Stimulated activated CD4-positive, alpha-beta T cell treated with anti-CD3 and anti-CD28 coated beads, Interleukin-15, amount 100 ng/mL, for 48 hours (primary cell): Measurements from ENCODE around the gene ITGAX.

ENCODE experiments used
- DNase-seq, 2 donors: peaks; one replicate each; pipeline ENCODE4 v3.0.0-alpha.2; 2020; ENCODE audit warnings: low read depth in 2 of 2

ITGAX gene

DNA sequence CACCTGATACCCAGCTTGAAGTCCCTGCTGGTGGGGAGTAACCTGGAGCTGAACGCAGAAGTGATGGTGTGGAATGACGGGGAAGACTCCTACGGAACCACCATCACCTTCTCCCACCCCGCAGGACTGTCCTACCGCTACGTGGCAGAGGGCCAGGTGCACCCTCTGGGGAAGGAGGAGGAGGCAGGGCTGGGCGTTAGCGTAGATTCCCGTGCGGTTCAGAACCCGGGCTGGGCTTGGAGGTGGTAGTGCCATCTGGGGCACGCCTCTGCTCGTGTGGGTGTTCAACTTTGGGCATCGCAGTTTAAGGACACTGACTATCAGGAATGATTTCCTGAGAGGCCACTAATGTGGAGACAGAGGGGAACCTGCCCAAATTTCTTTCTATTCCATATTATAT lies 18.3 kb downstream of the ITGAX start:
- no peak for DNase-seq

DNA sequence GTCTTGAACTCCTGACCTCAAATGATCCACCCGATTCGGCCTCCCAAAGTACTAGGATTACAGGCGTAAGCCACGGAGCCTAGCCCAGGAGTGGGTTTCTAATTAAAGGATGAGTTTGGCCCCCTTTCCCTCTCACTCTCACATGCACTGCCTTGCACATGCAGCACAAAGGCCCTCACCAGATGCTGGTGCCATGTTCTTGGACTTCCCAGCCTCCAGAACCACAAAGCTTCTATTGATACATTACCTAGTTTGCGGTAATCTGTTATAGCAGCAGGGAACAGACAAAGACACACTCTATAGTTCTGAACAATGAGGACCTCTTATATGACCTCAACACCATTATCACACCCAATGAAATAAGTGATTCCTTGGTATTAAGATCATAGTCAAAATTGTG lies 20.3 kb downstream of the ITGAX start:
- DNase-seq: no peak

DNA sequence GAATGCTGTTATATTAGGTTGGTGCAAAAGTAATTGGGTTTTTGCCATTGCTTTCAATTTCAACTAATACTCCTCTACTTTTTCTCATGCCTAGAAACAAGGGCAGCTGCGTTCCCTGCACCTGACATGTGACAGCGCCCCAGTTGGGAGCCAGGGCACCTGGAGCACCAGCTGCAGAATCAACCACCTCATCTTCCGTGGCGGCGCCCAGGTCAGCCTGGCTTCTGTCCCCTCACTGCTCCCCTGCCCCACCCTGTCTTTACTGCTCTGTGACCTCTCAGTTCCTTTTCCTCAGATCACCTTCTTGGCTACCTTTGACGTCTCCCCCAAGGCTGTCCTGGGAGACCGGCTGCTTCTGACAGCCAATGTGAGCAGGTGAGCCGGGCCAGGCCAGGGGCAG lies 21.7 kb downstream of the ITGAX start:
- DNase-seq: no peak

DNA sequence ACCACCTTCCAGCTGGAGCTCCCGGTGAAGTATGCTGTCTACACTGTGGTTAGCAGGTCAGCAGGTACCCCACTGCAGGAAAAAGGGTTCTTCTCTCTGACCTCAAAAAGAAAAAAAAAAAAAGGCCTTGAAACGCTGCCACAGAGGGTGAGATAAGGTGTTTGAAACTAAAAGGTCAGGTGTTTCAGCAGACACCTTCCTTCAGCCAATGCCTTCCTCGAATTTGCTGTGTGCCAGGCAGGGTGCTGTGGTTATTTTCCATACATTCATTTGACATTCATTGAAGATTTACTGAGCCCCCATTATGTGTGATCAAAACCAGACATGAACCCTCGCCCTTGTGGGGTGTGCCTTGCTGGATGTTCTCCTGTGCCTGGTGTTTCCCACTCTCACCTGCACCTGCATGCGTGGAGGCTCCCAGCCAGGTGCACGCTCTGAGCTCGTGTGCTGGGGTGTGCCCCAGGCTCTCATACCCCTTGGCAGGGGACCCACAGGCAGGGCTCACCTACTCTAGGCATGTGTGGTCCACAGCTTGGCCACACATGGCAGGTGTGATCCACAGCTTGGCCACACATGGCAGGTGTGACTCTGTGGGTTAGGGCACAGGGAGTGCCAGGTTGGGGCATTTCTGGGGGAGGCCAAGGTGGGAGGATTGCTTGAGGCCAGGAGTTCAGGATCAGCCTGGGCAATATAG lies 22.4 kb downstream of the ITGAX start:
- no peak for DNase-seq

DNA sequence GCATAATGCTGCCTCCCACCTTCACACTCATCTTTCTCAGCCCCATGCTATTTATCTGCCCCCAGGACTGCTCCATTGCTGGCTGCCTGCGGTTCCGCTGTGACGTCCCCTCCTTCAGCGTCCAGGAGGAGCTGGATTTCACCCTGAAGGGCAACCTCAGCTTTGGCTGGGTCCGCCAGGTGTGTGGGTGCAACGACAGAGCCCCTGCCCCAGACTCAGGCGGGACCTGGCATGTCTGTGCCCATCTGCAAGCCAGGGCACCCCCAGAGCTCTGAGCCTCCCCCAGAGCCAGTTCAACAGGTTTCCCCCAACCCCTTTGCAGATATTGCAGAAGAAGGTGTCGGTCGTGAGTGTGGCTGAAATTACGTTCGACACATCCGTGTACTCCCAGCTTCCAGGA lies 25.2 kb downstream of the ITGAX start:
- DNase-seq: no peak

DNA sequence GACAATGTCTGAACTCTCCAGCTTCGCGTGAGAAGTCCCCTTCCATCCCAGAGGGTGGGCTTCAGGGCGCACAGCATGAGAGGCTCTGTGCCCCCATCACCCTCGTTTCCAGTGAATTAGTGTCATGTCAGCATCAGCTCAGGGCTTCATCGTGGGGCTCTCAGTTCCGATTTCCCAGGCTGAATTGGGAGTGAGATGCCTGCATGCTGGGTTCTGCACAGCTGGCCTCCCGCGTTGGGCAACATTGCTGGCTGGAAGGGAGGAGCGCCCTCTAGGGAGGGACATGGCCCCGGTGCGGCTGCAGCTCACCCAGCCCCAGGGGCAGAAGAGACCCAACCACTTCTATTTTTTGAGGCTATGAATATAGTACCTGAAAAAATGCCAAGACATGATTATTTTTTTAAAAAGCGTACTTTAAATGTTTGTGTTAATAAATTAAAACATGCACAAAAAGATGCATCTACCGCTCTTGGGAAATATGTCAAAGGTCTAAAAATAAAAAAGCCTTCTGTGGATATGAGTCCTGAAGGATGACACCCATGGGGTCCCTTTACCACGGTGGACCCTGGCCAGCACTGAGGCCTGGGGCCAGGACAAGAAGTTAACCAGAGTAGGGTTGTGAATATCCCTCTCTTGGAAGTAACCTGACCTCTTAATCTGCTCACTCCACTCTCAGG lies 27.6 kb downstream of the ITGAX start:
- DNase-seq: peak; percentile 44 to 61

DNA sequence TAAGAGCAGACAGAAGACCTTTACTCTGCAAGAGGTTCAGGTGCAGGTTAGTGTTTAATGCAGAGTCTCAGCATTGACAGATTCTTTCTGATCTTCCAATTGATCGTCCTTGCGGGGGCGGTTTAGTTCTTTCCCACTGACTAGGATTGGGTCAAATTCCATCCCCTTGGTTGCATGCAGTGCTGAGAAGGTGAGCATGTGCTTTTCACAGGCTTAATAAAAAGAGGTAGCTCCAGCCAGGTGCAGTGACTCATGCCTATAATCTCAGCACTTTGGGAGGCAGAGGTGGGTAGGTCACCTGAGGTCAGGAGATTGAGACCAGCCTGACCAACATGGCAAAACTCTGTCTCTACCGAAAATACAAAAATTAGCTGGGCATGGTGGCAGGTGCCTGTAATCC lies 30.7 kb downstream of the ITGAX start:
- DNase-seq: no peak

DNA sequence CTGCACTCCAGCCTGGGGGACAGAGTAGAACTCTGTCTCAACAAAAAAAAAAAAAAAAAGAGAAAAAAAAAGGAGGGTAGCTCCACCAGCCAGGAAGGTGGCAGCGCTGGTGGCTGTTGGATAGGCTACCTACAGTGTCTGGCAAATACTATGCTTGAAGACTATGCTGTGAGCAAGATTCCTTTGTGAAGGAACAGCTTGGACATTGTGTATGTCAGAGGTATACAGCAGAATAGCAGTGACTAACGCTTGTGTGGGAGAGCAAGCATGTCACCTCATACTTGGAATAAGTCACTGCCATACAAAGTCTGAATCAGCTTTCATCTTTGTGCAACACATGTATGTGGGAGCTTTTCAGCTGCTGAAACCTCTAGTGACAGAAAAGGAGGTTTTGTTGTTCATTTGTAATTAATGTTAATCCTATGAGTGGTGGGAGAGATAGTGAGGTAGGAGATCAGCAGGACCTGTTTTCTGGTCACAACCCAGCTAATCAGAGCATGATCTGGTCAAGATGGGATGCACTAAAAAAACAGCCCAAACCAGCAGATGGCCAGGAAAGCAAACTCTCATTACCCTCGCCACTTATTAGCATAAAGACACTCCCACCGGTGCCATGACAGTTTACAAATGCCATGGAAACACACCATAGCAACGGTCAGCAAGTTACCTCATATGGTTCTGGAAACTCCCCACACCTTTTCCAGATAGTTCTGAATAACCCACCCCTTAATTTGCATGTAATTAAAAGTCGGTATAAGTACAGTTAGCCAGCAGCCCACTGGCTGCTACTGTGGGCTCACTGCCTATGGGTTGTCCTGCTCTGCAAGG lies 31.4 kb downstream of the ITGAX start:
- peak; percentile 7 to 10 for DNase-seq

DNA sequence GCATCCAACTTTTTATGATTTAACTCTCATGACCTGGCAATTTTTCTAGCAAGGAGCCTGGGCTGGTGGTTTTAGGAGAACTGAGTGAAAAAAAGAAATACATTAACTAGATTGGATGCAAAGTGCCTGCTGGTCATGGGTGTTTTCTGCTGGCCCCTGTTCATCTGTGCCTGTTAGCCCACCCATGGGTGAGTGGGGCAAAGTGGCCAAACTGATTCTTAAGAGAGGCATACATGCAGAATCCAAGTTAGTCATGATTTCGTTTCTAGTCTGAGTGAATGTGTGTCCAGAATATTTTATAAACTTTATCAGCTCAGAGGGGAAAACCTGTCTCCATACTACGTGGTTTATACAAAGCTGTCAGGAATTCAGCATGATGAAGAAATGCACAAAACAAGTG lies 33.6 kb downstream of the ITGAX start:
- DNase-seq: no peak

DNA sequence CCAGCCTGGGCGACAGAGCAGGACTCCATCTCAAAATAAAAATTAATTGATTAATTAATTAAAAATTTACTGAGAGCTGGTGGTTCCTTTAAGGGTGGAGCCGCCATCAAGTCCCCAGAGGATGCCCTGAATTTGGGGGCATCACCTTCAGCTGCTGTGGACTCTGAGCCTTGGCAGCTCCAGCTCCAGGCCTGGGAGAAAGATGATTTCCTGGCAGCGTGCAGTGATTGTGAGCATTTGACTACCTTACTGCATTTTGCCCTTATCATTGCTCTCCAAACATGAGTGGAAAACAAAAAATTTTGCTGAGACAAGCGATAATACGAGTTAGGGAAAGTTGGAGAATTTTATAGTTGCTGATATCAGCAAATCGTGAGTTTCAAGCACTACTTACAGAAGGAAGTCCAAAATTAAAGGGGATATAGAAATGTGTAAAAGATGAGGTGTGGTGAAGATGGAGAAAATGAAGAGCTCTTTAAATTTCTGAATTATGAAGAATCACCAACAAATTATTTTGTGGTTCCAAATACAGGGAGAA lies 35.6 kb downstream of the ITGAX start:
- no peak for DNase-seq

DNA sequence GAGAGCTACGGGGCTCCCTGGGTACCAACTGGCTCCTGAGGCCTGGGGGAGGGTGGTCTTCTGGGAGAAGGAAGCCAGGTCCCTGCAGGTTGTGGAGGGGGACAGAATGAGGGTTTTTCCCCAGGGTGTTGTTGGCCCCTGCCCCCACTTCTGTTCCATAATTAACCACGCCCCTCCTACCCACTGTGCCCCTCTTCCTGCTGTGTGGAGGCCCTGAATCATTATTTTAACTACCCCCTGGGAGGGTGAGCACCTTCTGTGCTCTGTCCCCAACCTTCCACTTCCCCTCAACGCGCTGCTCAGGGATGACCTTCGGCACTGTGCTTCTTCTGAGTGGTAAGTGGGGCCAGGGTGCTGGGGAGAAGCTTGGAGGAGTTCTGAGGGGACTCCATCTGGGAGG lies 38.1 kb downstream of the ITGAX start, which contains the start of gene ITGAD:
TSS of gene ITGAD (plus strand) at position 280 of the 400 bp plus-strand sequence. CDS start at position 306, 26 bp downstream.
- no peak for DNase-seq

DNA sequence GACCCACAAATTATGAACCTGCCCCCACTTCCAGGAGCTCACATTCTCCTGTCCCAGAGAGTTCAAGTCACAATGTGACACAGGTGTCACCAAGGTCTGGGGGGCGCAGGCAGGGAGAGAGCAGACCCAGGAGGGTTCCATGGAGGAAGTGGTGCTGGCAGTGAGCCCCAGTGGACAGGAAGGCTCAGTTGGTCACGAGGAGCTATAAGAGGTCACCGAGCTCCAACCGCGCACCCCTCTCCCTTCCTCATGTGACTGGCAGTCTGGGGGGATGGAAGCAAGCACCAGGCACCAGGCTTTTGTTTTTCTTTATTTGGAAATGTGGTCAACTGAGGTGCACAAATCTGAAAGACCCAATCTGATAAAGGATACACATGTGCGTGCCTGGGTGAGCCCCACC lies 40.7 kb downstream of the ITGAX start:
- no peak for DNase-seq

DNA sequence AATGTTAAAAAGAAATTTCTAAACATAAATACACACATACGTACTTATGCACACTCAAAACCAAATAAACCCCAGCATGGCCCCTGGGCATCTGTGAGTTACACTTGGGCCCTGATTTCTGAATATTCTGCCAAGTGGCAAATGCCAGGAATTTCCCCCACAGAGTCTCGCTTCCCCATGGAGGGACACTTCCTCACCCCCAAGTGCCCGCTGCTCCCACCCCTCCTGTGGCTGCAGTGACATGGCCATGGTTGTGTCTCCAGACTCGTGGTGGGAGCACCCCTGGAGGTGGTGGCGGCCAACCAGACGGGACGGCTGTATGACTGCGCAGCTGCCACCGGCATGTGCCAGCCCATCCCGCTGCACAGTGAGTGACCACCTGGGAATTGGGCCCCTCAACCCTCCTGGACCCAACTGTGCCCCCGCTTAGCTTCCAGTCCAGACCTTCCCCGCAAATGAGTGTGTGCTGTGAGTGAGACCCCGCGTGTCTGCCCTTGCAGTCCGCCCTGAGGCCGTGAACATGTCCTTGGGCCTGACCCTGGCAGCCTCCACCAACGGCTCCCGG lies 42.2 kb downstream of the ITGAX start:
- DNase-seq: no peak

DNA sequence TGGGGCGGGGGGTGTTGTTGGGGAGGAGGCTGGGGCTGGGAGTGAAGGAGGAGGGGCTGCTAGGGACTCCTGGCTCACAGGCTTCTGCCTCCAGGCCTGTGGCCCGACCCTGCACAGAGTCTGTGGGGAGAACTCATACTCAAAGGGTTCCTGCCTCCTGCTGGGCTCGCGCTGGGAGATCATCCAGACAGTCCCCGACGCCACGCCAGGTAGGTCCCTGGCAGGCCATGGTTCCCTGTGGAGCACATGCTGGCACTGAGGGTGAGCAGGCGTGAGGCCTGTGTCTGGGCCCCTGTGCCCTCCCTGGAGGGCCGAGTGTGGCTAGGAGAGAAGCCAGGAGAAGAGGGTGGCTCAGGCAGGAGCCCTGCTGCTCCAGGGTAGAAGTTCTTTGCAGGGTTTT lies 42.7 kb downstream of the ITGAX start:
- no peak for DNase-seq

DNA sequence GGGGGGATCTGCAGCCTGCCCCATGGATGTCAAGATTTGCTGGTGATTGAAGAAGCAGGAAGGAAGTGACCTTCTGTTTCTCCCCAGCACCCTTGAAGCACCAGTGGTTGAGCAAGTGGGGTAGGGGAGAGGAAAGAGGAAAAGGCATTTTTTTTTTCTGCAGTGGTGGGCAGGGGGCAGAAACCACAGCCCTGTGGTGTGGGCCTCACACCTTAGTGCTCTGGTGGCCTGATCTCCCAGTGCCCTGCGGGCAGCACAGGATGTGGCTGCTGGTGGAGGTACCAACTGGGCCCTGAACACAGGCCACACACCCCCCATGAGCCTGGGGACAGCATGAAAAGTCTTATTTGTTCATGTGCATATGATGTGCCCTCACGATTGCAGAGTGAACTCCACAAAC lies 45.2 kb downstream of the ITGAX start:
- no peak for DNase-seq

DNA sequence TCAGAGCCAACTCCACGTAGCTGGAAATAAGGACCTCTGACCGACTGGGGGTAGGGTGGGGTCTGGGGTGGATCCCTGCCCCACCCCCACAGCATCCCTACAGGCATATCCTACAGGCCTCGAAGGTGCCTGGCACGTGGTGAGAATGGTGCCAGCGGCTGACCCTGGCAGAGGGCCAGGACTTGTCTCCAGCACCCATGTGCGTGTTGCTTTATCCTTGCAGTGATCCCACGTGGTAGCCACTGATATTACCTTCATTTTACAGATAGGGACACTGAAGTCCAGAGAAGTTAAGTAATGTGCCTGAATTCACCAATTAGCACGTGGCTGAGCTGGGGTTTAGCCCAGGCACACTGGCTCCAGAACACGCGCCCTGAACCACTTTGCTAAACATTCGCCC lies 46.5 kb downstream of the ITGAX start:
- DNase-seq: no peak

DNA sequence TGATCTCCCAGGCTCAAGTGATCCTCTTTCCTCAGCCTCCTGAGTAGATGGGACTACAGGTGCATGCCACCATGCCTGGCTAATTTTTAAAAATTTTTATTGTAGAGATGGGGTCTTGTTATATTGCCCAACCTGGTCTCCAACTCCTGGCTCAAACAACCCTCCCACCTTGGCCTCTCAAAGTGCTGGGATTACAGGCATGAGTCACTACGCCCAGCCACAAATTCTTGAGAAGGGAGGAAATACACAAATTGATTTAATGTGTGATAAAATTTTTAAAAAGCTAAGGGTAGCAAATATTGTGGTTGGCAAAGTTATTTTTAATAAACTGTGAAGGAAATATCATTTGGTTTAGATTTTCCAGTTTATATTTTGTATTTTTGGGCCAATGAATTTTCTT lies 47.7 kb downstream of the ITGAX start:
- no peak for DNase-seq

DNA sequence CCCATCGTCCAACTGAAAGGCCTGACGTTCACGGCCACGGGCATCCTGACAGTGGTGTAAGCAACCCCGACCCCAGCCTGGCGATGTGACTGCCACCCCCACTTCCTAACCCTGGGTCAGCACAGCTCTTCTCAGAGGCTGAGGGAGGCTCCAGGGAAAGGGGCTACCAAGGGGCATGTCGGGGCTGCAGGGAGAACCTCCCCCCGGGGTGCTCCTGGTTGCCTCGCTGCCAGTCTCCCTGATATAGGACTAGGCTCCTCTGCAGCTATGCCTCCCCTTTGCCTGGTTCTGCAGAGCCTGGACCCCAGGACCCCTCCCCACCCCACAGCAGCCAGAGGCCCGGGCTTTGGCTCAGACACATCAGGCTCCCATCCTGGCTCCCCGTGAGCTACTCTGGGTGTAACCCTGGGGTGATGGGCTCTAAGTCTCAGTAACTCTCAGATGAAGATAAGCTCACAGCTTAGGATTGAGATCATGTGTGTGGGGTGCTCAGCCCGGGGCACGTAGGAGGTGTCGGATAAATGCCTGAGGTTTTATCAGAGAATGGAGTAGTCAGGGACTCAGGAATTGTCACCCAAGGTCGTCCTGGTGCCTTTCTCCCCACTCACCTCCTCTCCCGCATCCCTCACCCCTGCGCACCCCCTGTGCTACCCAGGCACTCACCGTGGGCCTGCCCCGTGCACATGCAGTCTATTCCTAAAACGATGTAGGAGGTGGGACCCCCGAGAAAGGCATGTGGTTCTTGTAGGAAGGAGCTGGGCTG lies 48.8 kb downstream of the ITGAX start:
- no peak for DNase-seq

DNA sequence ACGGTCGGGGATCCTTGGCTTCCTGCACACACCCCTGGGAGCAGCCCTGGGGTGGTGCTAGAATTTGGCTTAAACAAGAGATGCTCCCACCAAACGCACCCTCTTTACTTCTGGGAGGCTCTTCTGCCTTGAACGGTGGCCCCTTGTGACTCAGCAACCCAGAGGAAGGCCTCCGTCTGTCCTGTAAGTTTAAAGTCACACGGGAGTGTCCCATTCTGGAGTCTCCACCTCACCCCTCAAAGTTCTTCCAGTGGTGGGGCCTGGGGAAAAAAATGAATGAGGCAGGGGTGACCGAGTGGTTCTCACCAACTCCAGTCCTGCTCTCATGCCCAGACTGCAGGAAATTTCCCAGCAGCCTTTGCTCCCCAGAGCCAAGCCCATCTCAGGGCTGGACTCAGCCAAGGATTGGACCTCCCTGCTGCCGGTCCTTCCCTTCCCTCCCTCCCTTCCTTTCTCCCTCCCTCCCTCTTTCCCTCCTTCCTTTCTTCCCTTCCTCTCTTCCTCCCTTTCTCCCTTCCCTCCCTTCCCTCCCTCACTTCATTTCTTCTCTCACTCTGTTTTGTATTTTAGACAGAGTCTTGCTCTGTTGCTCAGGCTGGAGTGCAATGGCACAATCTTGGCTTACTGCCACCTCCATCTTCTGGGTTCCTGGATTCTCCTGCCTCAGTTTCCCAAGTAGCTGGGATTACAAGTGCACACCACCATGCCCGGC lies 49.5 kb downstream of the ITGAX start:
- no peak for DNase-seq

DNA sequence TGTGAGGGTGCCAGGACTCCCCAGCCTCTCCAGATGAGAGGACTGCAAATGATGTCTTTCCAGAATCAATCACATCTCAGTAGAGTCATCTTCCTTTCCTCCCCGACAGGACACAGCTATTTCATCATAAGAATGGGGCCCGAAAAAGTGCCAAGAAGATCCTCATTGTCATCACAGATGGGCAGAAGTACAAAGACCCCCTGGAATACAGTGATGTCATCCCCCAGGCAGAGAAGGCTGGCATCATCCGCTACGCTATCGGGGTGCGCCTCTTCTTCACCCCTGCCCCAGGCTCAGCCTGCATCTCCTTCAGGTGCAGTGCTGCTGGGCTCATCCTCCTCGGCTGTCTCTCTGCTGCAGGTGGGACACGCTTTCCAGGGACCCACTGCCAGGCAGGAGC lies 52.4 kb downstream of the ITGAX start:
- no peak for DNase-seq

DNA sequence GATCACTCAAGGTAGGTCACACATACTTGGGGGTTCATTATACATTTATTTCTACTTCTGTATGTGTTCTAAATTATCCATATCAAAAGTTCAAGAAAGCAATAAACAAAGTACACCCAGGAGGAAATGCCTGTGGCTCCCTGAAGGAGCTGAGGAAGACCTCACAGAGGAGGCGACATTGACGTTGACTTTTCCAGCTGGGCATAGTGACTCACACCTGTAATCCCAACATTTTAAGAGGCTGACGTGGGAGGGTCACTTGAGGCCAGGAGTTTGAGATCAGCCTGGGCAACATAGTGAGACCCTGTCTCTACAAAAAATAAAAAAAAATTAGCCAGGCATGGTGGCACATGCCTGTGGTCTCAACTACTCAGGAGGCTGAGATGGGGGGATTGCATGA lies 54.5 kb downstream of the ITGAX start:
- DNase-seq: no peak
